ENCODE results near the gene ZNRF1. TPM values are rescaled to one million over a fixed set of nuclear protein-coding genes. Genes with fewer than 3 reads are reported as not detected.

The ZNRF1 gene
- total and polyA plus RNA-seq, 10 of the 15 experiments (the other 5 are each of a cell fraction or from before 2014, with no cell fraction given) = 5.8 to 25.9 (median 14.3) TPM

DNA sequence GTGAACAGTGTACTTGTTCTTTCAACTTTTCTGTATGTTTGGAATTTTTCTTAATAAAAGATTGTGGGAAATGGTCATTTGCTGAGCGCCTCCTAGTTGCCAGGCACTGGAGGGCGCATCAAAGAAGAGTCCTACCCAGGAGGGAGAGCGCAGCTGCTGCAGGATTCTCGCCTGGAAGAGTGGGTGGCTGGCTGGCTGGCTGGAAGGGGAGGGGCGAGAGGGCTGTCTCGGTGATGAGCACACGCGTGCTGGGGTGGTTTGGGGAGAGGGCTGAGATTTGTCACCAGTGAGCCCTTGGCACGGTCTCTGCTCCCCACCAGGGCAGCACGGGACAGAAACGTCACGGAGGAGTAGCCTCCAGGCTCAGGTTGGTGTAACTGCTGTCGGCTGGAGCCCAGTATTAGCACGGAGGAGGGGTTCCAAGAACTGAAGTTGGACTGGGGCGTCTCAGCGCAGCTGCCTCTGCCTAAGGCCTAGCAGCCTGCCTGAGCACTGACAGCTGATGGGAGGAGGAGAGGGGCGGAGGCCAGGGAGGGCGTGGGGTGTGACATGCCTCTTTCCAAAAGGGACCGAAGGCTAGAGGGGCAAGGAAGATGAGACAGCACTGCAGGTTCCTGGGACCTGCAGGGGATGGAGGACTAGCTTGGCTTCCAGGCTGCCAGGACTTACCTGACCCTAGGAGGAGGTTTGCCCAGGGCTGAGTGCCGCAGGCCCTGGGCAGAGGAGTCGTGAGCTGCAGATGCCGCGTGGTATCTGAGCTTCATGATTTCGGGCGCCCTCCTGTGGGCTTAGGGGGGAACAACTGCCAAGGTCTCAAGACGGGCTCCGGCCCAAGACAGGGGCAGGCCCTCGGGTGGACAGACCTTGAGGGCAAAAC is 112.1 kb downstream of the ZNRF1 start (continued):
- TF ChIP-seq, protein P1, sequence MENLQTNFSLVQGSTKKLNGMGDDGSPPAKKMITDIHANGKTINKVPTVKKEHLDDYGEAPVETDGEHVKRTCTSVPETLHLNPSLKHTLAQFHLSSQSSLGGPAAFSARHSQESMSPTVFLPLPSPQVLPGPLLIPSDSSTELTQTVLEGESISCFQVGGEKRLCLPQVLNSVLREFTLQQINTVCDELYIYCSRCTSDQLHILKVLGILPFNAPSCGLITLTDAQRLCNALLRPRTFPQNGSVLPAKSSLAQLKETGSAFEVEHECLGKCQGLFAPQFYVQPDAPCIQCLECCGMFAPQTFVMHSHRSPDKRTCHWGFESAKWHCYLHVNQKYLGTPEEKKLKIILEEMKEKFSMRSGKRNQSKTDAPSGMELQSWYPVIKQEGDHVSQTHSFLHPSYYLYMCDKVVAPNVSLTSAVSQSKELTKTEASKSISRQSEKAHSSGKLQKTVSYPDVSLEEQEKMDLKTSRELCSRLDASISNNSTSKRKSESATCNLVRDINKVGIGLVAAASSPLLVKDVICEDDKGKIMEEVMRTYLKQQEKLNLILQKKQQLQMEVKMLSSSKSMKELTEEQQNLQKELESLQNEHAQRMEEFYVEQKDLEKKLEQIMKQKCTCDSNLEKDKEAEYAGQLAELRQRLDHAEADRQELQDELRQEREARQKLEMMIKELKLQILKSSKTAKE (IDR thresholded peaks at IDR 0.05; ENCODE audit: low read depth, poor library complexity, severe bottlenecking) = no peak
- TF ChIP-seq RCOR1 (conservative IDR thresholded peaks at IDR 0.05; ENCODE audit: low read depth, low read length) (no peak), YBX1 (IDR thresholded peaks at IDR 0.05) (no peak), ZZZ3 (IDR thresholded peaks at IDR 0.05; ENCODE audit: control insufficient read depth, insufficient read length, low read depth) (no peak), SMC3 (IDR thresholded peaks at IDR 0.05; ENCODE audit: borderline replicate concordance, low read length) (peak; percentile 95), ESRRA (IDR thresholded peaks at IDR 0.05; ENCODE audit: low read length) (no peak), SUZ12 (IDR thresholded peaks at IDR 0.05; ENCODE audit: unreplicated experiment) (no peak), ZNF384 (IDR thresholded peaks at IDR 0.05; ENCODE audit: borderline replicate concordance, low read depth, low read length) (no peak), NFIC (IDR thresholded peaks at IDR 0.05; ENCODE audit: low read depth, low read length) (no peak), SPI1 (IDR thresholded peaks at IDR 0.05; ENCODE audit: borderline replicate concordance, insufficient read depth, low read depth, low read length) (no peak), ZNF622 (IDR thresholded peaks at IDR 0.05) (no peak), CHD2 (IDR thresholded peaks at IDR 0.05; ENCODE audit: borderline replicate concordance, low read depth, low read length) (0 out of 2 replicates have a peak, but pooled peaks have one; percentile 13), IKZF2 (IDR thresholded peaks at IDR 0.05) (no peak)
- TF ChIP-seq, protein P2, sequence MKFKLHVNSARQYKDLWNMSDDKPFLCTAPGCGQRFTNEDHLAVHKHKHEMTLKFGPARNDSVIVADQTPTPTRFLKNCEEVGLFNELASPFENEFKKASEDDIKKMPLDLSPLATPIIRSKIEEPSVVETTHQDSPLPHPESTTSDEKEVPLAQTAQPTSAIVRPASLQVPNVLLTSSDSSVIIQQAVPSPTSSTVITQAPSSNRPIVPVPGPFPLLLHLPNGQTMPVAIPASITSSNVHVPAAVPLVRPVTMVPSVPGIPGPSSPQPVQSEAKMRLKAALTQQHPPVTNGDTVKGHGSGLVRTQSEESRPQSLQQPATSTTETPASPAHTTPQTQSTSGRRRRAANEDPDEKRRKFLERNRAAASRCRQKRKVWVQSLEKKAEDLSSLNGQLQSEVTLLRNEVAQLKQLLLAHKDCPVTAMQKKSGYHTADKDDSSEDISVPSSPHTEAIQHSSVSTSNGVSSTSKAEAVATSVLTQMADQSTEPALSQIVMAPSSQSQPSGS (IDR thresholded peaks at IDR 0.05; ENCODE audit: low read length) = no peak

All from GM12878 (cell line).